DMS114 treated with DMSO at 0.1 percent for 48 hours (cell line): Measurements from ENCODE around the gene CTNS.

Experiments
- DNase-seq: peaks from one replicate; lab custom pipeline; 2025; ENCODE audit not compliant: unreplicated experiment; lab: John Stamatoyannopoulos, UW

CTNS gene

GRCh38 chr17:3657874-3658783, 21.6 kb downstream of the CTNS start:
- DNase-seq, result no peak

GRCh38 chr17:3658784-3659449, 22.4 kb downstream of the CTNS start:
- no peak for DNase-seq

DNA sequence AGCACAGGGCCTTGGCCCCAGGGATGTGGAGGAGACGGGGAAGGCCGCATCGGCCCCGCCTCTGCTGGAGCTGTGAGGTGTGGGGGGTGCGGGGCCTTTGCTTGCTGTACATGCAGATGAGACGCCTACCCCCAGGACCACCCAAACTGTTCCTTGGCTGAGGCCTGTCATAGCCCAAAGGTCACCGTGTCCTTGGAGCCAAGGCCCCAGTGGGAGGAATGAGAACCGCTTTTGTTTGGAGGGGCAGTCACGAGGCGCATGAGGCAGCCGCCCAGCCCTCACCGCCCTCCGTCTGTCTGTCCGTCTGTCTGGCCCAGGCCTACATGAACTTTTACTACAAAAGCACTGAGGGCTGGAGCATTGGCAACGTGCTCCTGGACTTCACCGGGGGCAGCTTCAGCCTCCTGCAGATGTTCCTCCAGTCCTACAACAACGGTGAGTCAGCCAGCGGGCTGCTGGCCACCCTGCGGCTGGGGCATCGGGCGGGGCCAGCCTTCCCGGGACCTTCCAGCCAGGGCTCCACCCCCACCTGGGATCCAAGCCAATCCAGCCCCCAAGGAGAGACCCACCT, 23.1 kb downstream of the CTNS start:
- no peak for DNase-seq

DNA sequence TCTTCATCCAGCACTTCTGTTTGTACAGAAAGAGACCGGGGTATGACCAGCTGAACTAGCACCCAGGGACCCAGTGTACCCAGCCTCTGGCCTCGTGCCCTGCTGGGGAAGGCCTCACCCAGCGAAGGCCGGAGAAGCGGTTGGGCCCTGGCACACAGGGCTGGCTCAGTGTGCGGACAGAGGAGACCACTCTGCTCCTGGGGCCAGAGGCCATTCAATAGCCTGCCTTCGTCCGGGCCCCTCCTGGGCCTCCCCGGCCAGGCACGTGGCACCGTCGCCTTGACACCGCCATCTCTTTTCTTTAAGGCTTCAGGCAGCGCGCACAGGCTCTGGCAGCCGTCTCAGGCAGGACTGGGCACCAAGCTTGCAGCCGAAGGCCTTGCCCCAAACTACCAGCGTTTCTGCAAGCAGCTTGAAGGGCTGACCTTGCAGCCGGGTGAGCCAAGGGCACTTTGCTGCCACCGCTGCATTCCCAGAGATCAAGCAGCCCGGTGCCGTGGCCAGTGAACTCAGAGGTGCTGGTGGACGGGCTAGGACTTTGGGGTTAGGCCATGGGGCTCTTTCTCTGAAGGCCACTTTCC, 23.8 kb downstream of the CTNS start:
- DNase-seq, result no peak

DNA sequence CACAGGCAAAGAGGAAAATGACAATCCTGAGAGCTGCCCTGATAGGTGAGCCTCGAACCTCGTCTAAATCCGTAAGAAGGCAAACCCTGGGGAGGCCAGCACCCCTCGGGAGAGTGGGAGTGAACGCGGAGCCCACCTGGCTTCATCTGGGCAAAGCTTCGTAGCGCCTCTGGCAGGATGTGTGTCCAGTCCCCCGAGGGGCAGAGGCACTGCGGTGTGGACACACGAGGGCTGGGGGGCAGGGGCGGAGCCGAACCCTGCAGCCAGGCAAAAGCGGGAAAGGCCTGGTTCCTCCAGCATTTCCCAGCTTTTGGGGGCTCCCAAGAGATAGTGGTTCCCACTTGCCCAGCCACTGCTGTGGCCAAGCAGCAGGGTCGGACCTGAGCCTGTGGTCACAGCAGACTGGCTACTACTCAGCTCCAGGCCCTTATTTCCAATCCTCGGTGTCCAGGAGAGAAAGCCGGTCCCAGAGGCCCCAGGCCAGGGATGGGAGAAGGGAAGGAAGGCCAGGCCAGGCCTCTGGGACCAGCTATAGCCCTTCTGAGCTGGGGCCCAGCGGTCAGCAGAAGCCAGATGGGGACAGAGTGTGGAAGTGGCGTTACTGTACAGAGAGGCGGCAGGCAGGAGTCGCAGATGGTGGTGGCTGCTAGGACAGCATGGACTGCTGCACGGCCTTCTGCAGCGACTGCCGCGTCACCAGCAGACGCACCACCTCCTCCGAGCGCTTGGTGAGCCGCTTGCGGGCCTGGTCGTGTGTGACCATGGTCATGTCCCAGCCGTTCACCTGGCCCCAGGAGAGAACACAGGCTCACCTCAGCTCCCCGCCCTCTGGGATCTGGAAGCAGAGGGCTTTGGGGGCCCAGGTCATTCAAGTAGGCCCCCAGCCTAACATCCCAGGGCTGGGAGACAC, 26.8 kb downstream of the CTNS start:
- DNase-seq, result no peak

- no peak for DNase-seq
Measured at GRCh38 chr17:3665834-3666233, 29.3 kb downstream of the CTNS start.

DNA sequence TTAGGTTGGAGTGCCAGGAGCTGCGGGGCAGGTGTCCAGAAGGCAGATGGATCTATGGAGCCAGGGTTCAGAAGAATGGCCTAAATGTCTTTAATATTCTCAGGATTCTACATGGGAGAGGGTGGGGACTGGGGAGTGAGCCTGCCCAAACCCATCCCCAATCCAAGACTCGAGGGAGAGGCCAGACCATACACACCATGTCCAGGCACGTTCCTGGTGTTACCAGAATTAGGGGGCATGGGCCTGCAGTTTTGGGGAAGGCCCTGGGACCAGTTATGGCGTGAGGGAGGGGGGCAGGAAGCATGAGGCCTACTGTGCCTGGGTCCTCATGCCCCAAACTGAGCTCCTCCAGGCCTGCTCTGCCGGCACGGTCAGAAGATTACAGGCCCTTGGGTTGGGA, 30.0 kb downstream of the CTNS start:
- no peak for DNase-seq

GRCh38 chr17:3667366-3668278, 31.1 kb downstream of the CTNS start:
- DNase-seq, result no peak

DNA sequence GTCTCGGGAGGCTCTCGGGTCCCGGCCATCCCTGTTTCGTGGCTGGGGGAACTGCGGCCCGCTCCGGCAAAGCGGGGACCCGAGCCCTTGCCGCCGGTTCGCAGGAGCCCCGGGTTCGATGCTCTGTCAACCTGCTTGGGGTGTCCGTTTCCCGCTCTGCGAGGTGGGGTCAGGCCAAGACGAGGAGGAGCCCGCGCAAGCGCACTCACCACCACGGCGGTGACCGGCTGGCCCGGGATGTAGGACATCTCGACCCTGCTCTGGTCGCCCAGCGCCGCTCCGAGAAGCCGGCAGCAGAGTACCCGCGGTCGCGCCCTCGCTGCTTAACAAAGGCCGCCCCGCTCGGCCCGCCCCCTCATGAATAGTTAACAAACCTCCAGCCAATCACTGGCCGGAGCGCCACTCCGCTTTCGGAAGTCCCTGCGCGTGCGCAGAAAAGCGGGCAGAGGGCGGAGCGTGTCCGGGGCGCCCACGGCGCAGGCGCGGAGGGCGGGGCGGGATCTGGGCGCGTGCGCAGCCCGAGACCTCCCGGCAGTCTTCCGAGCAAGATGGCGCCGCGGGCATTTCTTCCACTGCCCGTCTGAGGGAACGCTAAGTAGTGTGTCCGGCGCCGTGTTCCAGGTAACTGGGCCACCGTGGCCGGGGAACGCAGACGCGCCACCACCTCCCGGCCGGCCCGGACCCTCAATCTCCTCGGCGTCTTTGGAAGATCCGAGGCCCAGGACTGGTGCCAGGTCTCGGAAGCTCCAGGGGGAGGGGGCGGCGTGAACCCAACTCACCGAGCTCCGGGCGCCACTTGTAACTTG, 31.9 kb downstream of the CTNS start, which contains the start of the genes EMC6 and TAX1BP3:
TSS of gene EMC6 (plus strand) at position 534 of the 806 bp plus-strand sequence. CDS start 335 bp downstream, outside the sequence.
TSS of gene TAX1BP3 (minus strand) at position 300 of the 806 bp plus-strand sequence. CDS start at position 248, 52 bp downstream.
- DNase-seq, result peak; percentile 90

- no peak for DNase-seq
Measured at GRCh38 chr17:3669085-3669347, 32.5 kb downstream of the CTNS start.

DNA sequence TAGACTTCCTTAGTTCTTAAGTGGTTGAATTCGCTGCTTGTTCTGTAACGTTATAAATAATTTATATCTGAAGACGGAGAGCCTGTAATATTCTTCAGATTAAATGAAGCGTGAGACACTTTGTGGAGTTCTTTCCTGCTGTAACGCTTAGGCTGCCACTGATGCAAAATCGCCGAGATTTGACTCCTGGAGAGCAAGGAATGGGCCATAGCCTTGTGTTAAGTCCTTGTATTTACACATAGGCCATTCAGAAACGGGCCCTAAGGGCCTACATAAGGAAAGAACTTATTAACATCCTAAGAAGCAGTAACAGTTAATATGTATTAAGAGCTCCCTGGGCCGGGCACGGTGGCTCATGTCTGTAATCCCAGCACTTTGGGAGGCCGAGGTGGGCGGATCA, 33.0 kb downstream of the CTNS start:
- no peak for DNase-seq

GRCh38 chr17:3672571-3672970, 36.0 kb downstream of the CTNS start:
- no peak for DNase-seq

GRCh38 chr17:3675886-3676285, 39.3 kb downstream of the CTNS start:
- DNase-seq, result no peak

DNA sequence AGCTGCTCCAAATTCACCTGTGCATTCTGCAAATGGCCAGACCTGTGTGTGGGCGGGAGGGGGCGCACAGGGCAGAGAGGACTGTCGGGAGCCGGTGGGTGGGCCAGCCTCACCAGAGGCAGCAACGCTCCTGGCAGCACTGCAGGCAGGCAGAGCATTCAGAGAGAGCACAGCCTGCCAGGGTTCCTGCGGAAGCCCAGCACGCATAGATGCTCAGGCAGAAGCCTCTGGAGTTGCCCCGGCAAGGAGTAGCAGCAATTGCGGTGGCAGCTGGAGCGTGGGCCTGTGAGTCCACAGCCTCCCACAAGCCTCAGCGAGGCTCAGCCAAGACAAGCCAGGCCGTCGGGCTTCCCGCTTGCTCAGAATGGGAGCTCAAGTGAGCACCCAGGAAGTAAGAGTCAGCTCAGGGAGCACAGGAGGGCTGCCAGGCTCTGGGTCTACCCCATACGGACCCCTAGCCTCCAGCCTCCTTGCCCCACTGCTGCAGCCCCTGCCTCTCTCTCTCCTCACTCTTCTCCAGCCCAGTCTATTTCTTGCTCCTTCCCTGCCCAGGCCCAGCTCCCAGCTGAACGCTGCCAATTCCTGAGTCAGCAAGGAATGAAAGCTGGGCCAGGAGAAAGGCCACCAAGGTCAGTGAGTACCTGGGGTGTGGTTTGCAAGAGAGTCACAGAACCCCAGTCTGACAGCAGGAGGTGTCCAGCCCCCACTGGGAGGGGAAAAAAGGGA, 41.7 kb downstream of the CTNS start:
- DNase-seq, result no peak

- no peak for DNase-seq
Measured at GRCh38 chr17:3678821-3679530, 42.4 kb downstream of the CTNS start.

DNA sequence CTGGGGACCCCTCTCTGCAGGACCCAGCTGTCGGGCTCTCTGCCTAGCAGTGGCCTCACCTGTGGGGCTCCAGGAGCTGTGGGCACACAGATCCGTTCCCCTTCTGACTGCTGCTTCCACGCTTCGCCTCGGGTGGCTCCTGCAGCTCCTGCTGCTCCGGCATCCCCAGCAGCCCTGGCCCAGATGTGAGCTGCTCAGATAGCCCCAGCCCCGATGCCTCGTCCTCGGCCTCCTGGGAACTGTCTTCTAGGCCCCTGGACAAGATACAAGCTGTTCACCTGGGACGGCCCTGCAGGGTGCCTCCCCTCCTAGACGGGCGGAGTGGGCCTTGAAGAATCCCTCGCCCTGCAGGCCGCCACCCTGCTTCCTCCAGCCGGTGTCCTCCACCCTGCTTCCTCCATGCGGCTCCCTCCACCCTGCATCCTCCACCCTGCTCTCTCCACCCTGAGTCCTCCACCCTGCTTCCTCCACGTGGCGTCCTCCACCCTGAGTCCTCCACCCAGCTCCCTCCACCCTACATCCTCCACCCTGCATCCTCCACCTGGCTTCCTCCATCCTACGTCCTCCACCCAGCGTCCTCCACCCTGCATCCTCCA, 43.1 kb downstream of the CTNS start:
- no peak for DNase-seq

DNA sequence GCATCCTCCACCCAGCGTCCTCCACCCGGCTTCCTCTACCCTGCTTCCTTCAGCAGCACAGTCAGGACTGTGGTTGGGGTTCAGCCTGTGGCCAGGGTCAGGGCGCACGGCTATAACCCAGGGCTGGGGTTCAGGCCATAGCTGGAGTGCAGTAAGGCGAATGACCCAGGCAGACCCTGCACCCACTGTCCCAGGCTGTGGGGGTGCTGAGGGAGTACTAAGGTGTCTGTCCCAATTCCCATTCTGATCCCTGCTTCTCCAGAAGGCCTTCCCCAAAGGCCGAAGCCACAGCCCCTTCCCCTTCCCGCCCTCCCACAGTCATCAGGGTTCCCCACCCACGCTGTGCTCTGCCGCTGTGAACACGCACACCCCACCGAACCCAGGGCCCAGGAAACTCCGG, 44.5 kb downstream of the CTNS start:
- DNase-seq, result no peak
